Endothelial cell of umbilical vein (primary cell): ENCODE data around the gene MIGA2. TPM values are rescaled to one million over a fixed set of nuclear protein-coding genes. Genes with fewer than 3 reads are reported as not detected.

Experiments
- BruUV-seq: library from RNA; stranded (reverse); fragments of 400-500 nt; replicated peaks from 2 replicates; lab custom pipeline; 2021; lab: Mats Ljungman, UMichigan
- CTCF ChIA-PET: fragments of 300-600, 350-600 bp; sonication (Branson Sonifier 250); formaldehyde crosslinking; loops from one replicate; lab custom pipeline; 2021; ENCODE audit warnings: antibody characterized with exemption, inconsistent platforms; lab: Charles Lee
- POLR2A ChIA-PET: fragments of 300-600, 350-600 bp; sonication (Branson Sonifier 250); formaldehyde crosslinking; loops from one replicate; lab custom pipeline; 2021; ENCODE audit warnings: antibody characterized with exemption, inconsistent platforms; lab: Charles Lee
- DNase-seq: peaks from one replicate; pipeline ENCODE4 v3.0.0-alpha.2; 2011; ENCODE audit warnings: low read depth, low spot score
- FAIRE-seq: peaks from 2 replicates; lab custom pipeline; 2011; peaks lifted over from hg19 to GRCh38; lab: Jason Lieb, UNC
- H2AFZ ChIP-seq: 2 replicates; pipeline ENCODE4 v1.6.0; 2012; ENCODE audit warnings: low read depth, low read length, control low read depth, inconsistent platforms
- H3K27ac ChIP-seq: 2 replicates; pipeline ENCODE4 v1.5.1; 2011; ENCODE audit warnings: low read depth, mild to moderate bottlenecking, control low read depth, low read length, moderate library complexity; ENCODE audit not compliant: insufficient read depth
- H3K27me3 ChIP-seq, 2 experiments: 2 replicates each; pipeline versions ENCODE4 v1.6.0 to v1.6.1; 2011; ENCODE audit warnings: low read length in 2 of 2, mixed read lengths in 1 of 2; ENCODE audit not compliant: control insufficient read depth in 2 of 2, insufficient read depth in 2 of 2
- H3K36me3 ChIP-seq, 2 experiments: 2 replicates in 1 of 2; 3 replicates in 1 of 2; pipeline ENCODE4 v1.5.1; 2011; ENCODE audit warnings: low read length in 2 of 2, mild to moderate bottlenecking in 1 of 2, moderate library complexity in 1 of 2; ENCODE audit not compliant: control insufficient read depth in 2 of 2, insufficient read depth in 2 of 2; ENCODE audit errors: extremely low read depth in 1 of 2
- H3K4me1 ChIP-seq: 3 replicates; pipeline ENCODE4 v1.5.1; 2011; ENCODE audit warnings: mild to moderate bottlenecking, low read length; ENCODE audit not compliant: control insufficient read depth, insufficient read depth; ENCODE audit errors: extremely low read depth
- H3K4me2 ChIP-seq: 2 replicates; pipeline ENCODE4 v1.6.1; 2011; ENCODE audit warnings: low read length, control low read depth, mixed read lengths; ENCODE audit not compliant: insufficient read depth
- H3K4me3 ChIP-seq, 3 experiments: fragments of 200-600 bp in 1 of 3; sonication (generic), shearing (Covaris generic) in 1 of 3; replicated peaks in 1 of 3; 2 replicates each; pipeline ENCODE4 v1.5.1; 2011 to 2016; ENCODE audit warnings: control low read depth in 3 of 3, low read length in 3 of 3, mild to moderate bottlenecking in 2 of 3, inconsistent platforms in 1 of 3, low read depth in 1 of 3, moderate library complexity in 1 of 3; ENCODE audit not compliant: insufficient read depth in 1 of 3
- H3K79me2 ChIP-seq: 2 replicates; pipeline ENCODE4 v1.6.0; 2012; ENCODE audit warnings: low read length, inconsistent platforms; ENCODE audit not compliant: control insufficient read depth, insufficient read depth
- H3K9ac ChIP-seq: replicated peaks from 2 replicates; pipeline ENCODE3; 2011; ENCODE audit warnings: low read length, control low read depth; ENCODE audit not compliant: insufficient read depth; ENCODE audit errors: extremely low read depth
- H3K9me1 ChIP-seq: replicated peaks from 3 replicates; pipeline ENCODE4 v1.6.0; 2011; ENCODE audit warnings: mild to moderate bottlenecking, low read length; ENCODE audit not compliant: control insufficient read depth, insufficient read depth; ENCODE audit errors: extremely low read depth
- H3K9me3 ChIP-seq: replicated peaks from 2 replicates; pipeline ENCODE4 v1.5.1; 2012; ENCODE audit warnings: low read length, inconsistent platforms; ENCODE audit not compliant: control insufficient read depth, insufficient read depth
- H4K20me1 ChIP-seq: replicated peaks from 2 replicates; pipeline ENCODE3; 2011; ENCODE audit warnings: mild to moderate bottlenecking, low read length; ENCODE audit not compliant: control insufficient read depth, insufficient read depth; ENCODE audit errors: extremely low read depth
- EZH2 ChIP-seq: IDR thresholded peaks from 2 replicates; pipeline ENCODE4 v1.6.1; 2012; ENCODE audit warnings: borderline replicate concordance, low read depth, mild to moderate bottlenecking, moderate library complexity, low read length, inconsistent platforms; ENCODE audit not compliant: severe bottlenecking
- FOS ChIP-seq: IDR thresholded peaks from 2 replicates; pipeline ENCODE4 v1.6.1; 2011; ENCODE audit warnings: mild to moderate bottlenecking, low read length, moderate library complexity, borderline replicate concordance; ENCODE audit not compliant: insufficient read depth
- GATA2 ChIP-seq: IDR thresholded peaks from 2 replicates; pipeline ENCODE4 v1.7.0; 2011; ENCODE audit warnings: low read depth, mild to moderate bottlenecking, moderate library complexity, mixed read lengths, low read length; ENCODE audit not compliant: insufficient read length, insufficient read depth
- JUN ChIP-seq: IDR thresholded peaks from 2 replicates; pipeline ENCODE4 v1.6.1; 2011; ENCODE audit warnings: borderline replicate concordance, low read depth; ENCODE audit not compliant: insufficient read length, insufficient read depth
- MYC ChIP-seq: IDR thresholded peaks from one replicate; pipeline ENCODE4 v1.6.1; 2011; ENCODE audit warnings: mild to moderate bottlenecking, low read depth, low read length
- POLR2A ChIP-seq: IDR thresholded peaks from 2 replicates; pipeline ENCODE4 v1.6.1; 2012; ENCODE audit warnings: low read depth, mild to moderate bottlenecking, control low read depth, low read length
- POLR2AphosphoS5 ChIP-seq: IDR thresholded peaks from 2 replicates; pipeline ENCODE4 v1.6.1; 2012; ENCODE audit warnings: low read depth, mild to moderate bottlenecking, control low read depth, low read length, moderate library complexity; ENCODE audit not compliant: insufficient read depth
- dilution Hi-C: fragments of 300-500 bp; cut with MboI; formaldehyde crosslinking; loops from one replicate; pipeline ENCODE4 v1.15.0; 2019; ENCODE audit warnings: low sequenced_read_pairs; ENCODE audit not compliant: extremely low pct_ligation_motif_present
- intact Hi-C: fragments of 100-400 bp; cut with micrococcal nuclease; formaldehyde crosslinking; loops from one replicate; pipeline ENCODE4 v1.10.0; 2022
- polyA plus RNA-seq, 4 experiments: library from polyadenylated mRNA; depleted of rRNA in 3 of 4; stranded (reverse) in 3 of 4; unstranded in 1 of 4; fragments of >200 nt; gene quantifications; 2 replicates each; pipeline versions ENCODE4 v1.2.1 to v1.2.3, GENCODE V29; 2011 to 2012; ENCODE audit warnings: missing spikeins in 1 of 4
- total RNA-seq: library from RNA; stranded (reverse); gene quantifications from 2 replicates; pipeline ENCODE4 v1.2.3, GENCODE V29; 2021
- TF ChIP-seq, protein P1 (sequence below): IDR thresholded peaks from 2 replicates; pipeline ENCODE4 v1.6.1; 2011; ENCODE audit not compliant: insufficient read depth, insufficient read length
- TF ChIP-seq, protein P2 (sequence below), 2 donors: IDR thresholded peaks; 1 replicate in 1 of 2; 2 replicates in 1 of 2; pipeline ENCODE4 v1.5.1; 2011; ENCODE audit warnings: low read length in 2 of 2, mild to moderate bottlenecking in 2 of 2, moderate library complexity in 2 of 2, control low read depth in 1 of 2, inconsistent platforms in 1 of 2, low read depth in 1 of 2; ENCODE audit not compliant: insufficient read depth in 1 of 2; ENCODE audit errors: extremely low read depth in 1 of 2

The MIGA2 gene
- total and polyA plus RNA-seq, 2 donors (not counting 3 experiments of a cell fraction or from before 2014, with no cell fraction given), result 27.7 to 28.0 TPM

DNA sequence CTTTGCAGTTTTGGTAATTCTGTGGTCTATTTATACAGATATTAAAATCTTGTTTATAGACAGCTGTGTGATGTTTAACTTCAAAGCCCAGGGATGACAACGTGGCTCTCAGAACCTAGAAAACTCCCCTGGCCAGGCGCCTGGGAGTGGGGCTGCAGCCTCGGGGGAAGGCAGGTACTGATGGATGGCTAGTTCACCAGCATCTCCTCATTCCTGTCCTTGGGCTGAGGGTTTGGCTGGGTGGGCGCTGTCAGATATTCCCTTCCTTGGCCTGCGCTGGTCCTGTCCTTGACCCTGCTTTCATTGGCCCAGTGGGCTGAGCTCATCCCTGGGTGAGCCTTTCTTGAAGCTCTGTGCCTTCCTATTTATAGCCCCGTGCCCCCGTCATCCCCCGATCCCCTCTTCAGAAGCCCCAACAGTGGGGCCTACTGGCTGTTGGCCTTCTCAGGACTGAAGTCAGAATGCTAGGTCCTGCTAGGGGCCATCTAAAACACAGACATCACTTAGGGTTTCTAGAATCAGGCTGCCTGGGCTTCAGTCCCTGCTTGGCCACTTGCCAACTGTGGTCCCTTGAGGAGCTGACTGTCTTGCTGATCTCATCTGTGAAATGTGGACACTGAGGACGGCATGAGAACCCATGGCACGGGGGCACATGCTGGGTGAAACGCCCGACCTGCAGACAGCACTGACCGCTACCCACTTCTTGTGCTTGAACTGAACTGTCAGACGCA, 29.2 kb upstream of the MIGA2 start:
- Histone ChIP-seq H3K4me3 (no peak overlapping the region), H2AFZ (no peak overlapping the region), H3K27ac (no peak overlapping the region), H3K4me2 (no peak overlapping the region), H3K4me1 (no peaks in the 10 kb centered on the region), H3K36me3 (peaks cover 6 to 45% of the 10 kb centered on the region in 2 experiments), H4K20me1 (no peaks in the 10 kb centered on the region), H3K27me3 (no peaks in the 10 kb centered on the region), H3K9me3 (no peaks in the 10 kb centered on the region), H3K9ac (no peak overlapping the region), H3K9me1 (no peaks in the 10 kb centered on the region), H3K79me2 (no peaks in the 10 kb centered on the region)
- TF ChIP-seq FOS, result no peak
- TF ChIP-seq, protein P1, sequence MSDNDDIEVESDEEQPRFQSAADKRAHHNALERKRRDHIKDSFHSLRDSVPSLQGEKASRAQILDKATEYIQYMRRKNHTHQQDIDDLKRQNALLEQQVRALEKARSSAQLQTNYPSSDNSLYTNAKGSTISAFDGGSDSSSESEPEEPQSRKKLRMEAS, result no peak
- no peak for TF ChIP-seq GATA2
- TF ChIP-seq, protein P2, sequence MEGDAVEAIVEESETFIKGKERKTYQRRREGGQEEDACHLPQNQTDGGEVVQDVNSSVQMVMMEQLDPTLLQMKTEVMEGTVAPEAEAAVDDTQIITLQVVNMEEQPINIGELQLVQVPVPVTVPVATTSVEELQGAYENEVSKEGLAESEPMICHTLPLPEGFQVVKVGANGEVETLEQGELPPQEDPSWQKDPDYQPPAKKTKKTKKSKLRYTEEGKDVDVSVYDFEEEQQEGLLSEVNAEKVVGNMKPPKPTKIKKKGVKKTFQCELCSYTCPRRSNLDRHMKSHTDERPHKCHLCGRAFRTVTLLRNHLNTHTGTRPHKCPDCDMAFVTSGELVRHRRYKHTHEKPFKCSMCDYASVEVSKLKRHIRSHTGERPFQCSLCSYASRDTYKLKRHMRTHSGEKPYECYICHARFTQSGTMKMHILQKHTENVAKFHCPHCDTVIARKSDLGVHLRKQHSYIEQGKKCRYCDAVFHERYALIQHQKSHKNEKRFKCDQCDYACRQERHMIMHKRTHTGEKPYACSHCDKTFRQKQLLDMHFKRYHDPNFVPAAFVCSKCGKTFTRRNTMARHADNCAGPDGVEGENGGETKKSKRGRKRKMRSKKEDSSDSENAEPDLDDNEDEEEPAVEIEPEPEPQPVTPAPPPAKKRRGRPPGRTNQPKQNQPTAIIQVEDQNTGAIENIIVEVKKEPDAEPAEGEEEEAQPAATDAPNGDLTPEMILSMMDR (IDR thresholded peaks at IDR 0.05; ENCODE audit: extremely low read depth in 1 of 2, insufficient read depth in 1 of 2, low read depth in 1 of 2, low read length in 2 of 2), result no peak
- TF ChIP-seq POLR2AphosphoS5, result no peak
- TF ChIP-seq EZH2, result no peak
- no peak for TF ChIP-seq POLR2A
- TF ChIP-seq JUN, result no peak
- no peak for TF ChIP-seq MYC
- intact Hi-C loops (loop anchor here (5.0 to 10.0 kb wide), 2 partner anchors 145 to 608 kb away; no protein-coding TSS in a partner anchor), dilution Hi-C loops (no loop called here)
- DNase-seq, result no peak
- POLR2A ChIA-PET, result no interaction called here
- CTCF ChIA-PET, result interaction anchor here (0.8 to 3.1 kb wide), 7 partner anchors 9 to 274 kb away, joined by 3 to 17 read pairs (median 3); partner anchors contain the start of genes ENDOG and SH3GLB2
- FAIRE-seq, result no peak
- BruUV-seq, result no TSS peak
